ENCODE data around the gene SF3B2.

DNA sequence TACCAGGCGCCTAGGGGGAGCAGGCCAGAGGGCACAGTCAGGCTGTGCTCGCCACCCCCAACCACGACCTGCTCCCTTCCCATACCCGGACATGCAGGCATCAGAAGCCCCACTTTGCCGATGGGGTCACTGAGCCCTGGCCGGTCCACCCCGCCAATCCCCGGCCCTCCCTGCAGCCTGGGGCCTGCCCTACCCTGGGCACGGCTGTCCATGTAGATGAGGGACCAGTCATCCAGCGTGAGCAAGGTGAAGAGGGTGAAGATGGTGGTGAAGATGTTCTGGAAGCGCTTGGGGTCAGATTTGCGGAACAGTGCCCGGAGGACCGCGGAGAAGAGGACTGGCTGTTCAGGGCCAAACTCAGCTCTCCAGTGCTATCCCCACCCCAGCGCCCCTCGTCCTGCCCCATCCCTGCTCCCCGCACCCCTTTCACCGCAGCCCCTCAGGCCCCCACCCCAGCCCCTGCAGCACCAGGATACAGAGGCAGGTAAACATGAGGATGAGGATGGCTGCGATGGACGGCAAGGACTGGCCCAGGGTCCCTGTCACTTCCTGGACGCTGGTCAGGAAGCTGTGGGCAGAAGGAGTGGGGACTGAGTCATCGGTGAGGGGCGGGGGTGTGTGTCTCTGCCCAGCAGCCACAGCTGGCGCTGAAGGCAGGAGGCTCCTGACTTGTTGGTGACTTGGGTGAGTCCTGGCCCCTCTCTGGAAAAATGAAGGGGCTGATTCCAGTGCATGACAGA lies 31.4 kb upstream of the SF3B2 start:
- TF ChIP-seq OSR1 (CRISPR knock-in tag; IDR thresholded peaks at IDR 0.05) = no peak
- TF ChIP-seq ARNTL (CRISPR knock-in tag; IDR thresholded peaks at IDR 0.05; ENCODE audit: borderline replicate concordance, low read depth) = no peak
- no peak for TF ChIP-seq BACH2 (CRISPR knock-in tag; IDR thresholded peaks at IDR 0.05; ENCODE audit: borderline replicate concordance)
- TF ChIP-seq ZFP3 (CRISPR knock-in tag; IDR thresholded peaks at IDR 0.05) = no peak
- TF ChIP-seq TOX (CRISPR knock-in tag; IDR thresholded peaks at IDR 0.05; ENCODE audit: borderline replicate concordance) = no peak
- TF ChIP-seq ZNF565 (CRISPR knock-in tag; conservative IDR thresholded peaks at IDR 0.05; ENCODE audit: low read depth) = no peak
- no peak for TF ChIP-seq ZC3H10 (CRISPR knock-in tag; IDR thresholded peaks at IDR 0.05)
- TF ChIP-seq, protein P1, sequence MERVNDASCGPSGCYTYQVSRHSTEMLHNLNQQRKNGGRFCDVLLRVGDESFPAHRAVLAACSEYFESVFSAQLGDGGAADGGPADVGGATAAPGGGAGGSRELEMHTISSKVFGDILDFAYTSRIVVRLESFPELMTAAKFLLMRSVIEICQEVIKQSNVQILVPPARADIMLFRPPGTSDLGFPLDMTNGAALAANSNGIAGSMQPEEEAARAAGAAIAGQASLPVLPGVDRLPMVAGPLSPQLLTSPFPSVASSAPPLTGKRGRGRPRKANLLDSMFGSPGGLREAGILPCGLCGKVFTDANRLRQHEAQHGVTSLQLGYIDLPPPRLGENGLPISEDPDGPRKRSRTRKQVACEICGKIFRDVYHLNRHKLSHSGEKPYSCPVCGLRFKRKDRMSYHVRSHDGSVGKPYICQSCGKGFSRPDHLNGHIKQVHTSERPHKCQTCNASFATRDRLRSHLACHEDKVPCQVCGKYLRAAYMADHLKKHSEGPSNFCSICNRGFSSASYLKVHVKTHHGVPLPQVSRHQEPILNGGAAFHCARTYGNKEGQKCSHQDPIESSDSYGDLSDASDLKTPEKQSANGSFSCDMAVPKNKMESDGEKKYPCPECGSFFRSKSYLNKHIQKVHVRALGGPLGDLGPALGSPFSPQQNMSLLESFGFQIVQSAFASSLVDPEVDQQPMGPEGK (CRISPR knock-in tag; IDR thresholded peaks at IDR 0.05; ENCODE audit: borderline replicate concordance) = no peak
- no peak for TF ChIP-seq PPARA (CRISPR knock-in tag; IDR thresholded peaks at IDR 0.05; ENCODE audit: borderline replicate concordance)
- TF ChIP-seq, protein P2, sequence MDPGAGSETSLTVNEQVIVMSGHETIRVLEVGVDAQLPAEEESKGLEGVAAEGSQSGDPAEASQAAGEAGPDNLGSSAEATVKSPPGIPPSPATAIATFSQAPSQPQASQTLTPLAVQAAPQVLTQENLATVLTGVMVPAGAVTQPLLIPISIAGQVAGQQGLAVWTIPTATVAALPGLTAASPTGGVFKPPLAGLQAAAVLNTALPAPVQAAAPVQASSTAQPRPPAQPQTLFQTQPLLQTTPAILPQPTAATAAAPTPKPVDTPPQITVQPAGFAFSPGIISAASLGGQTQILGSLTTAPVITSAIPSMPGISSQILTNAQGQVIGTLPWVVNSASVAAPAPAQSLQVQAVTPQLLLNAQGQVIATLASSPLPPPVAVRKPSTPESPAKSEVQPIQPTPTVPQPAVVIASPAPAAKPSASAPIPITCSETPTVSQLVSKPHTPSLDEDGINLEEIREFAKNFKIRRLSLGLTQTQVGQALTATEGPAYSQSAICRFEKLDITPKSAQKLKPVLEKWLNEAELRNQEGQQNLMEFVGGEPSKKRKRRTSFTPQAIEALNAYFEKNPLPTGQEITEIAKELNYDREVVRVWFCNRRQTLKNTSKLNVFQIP (CRISPR knock-in tag; IDR thresholded peaks at IDR 0.05; ENCODE audit: borderline replicate concordance, low read depth) = no peak
- TF ChIP-seq, protein P3, sequence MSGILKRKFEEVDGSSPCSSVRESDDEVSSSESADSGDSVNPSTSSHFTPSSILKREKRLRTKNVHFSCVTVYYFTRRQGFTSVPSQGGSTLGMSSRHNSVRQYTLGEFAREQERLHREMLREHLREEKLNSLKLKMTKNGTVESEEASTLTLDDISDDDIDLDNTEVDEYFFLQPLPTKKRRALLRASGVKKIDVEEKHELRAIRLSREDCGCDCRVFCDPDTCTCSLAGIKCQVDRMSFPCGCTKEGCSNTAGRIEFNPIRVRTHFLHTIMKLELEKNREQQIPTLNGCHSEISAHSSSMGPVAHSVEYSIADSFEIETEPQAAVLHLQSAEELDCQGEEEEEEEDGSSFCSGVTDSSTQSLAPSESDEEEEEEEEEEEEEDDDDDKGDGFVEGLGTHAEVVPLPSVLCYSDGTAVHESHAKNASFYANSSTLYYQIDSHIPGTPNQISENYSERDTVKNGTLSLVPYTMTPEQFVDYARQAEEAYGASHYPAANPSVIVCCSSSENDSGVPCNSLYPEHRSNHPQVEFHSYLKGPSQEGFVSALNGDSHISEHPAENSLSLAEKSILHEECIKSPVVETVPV (CRISPR knock-in tag; IDR thresholded peaks at IDR 0.05) = no peak
